K562 (cell line): ENCODE results near the gene AHCYL2. TPM values are rescaled to one million over a fixed set of nuclear protein-coding genes. Genes with fewer than 3 reads are reported as not detected.
A peak's percentile ranks its signal among the peaks of the same experiment; 100 is the strongest.

Experiments
- ATAC-seq: fragments of 200-7000 bp; cut with Tn5 transposase; 3 replicates; pipeline ENCODE4 v1.9.1; 2020; ENCODE audit warnings: moderate library complexity
- BruUV-seq: library from RNA; stranded (reverse); fragments of 400-500 nt; replicated peaks from 2 replicates; lab custom pipeline; 2021; lab: Mats Ljungman, UMichigan
- CTCF ChIA-PET: fragments of 300-600 bp; formaldehyde crosslinking; extraction: SDS; loops from one replicate; lab custom pipeline; 2021; ENCODE audit warnings: low intra/inter-chr PET ratio; lab: Yijun Ruan, JAX
- POLR2A ChIA-PET: fragments of 300-600, 350-650 bp; sonication (Branson Sonifier 250); formaldehyde crosslinking; extraction: SDS; loops from one replicate; lab custom pipeline; 2021; ENCODE audit warnings: antibody characterized with exemption, inconsistent platforms; lab: Yijun Ruan, JAX
- DNase-seq, 4 experiments: peaks; one replicate each; pipeline versions ENCODE4 v3.0.0 to v3.0.0-alpha.2; 2011 to 2018; ENCODE audit warnings: low spot score in 3 of 4, mixed read lengths in 3 of 4; ENCODE audit errors: extremely low read depth in 1 of 4
- FAIRE-seq: peaks from 2 replicates; lab custom pipeline; 2011; peaks lifted over from hg19 to GRCh38; lab: Jason Lieb, UNC
- H2AFZ ChIP-seq: 2 replicates; pipeline ENCODE4 v1.6.0; 2011; ENCODE audit warnings: low read depth, low read length, control low read depth, inconsistent platforms
- H3K27ac ChIP-seq: fragments of 200-600 bp; 3 replicates; pipeline ENCODE4 v1.8.0; 2011; ENCODE audit warnings: low read depth, mild to moderate bottlenecking, control low read depth, inconsistent platforms, low read length, moderate library complexity, mixed read lengths; ENCODE audit errors: extremely low read depth
- H3K27me3 ChIP-seq, 2 experiments: fragments of 300-600 bp in 1 of 2; 2 replicates in 1 of 2; 3 replicates in 1 of 2; pipeline versions ENCODE4 v1.6.0 to v1.8.0; 2011; ENCODE audit warnings: inconsistent platforms in 2 of 2, low read length in 2 of 2, mild to moderate bottlenecking in 1 of 2, mixed read lengths in 1 of 2, moderate library complexity in 1 of 2; ENCODE audit not compliant: control insufficient read depth in 2 of 2, insufficient read depth in 2 of 2
- H3K36me3 ChIP-seq: fragments of 300-600 bp; 3 replicates; pipeline ENCODE4 v1.8.0; 2011; ENCODE audit warnings: mild to moderate bottlenecking, low read length, inconsistent platforms; ENCODE audit not compliant: control insufficient read depth, insufficient read depth
- H3K4me1 ChIP-seq, 2 experiments: fragments of 200-600 bp in 1 of 2; replicated peaks in 1 of 2; 2 replicates in 1 of 2; 3 replicates in 1 of 2; pipeline versions ENCODE4 v1.5.1 to v1.8.0; 2011; ENCODE audit warnings: inconsistent platforms in 2 of 2, low read length in 2 of 2, mild to moderate bottlenecking in 1 of 2, mixed read lengths in 1 of 2, moderate library complexity in 1 of 2; ENCODE audit not compliant: control insufficient read depth in 2 of 2, insufficient read depth in 2 of 2
- H3K4me2 ChIP-seq: 2 replicates; pipeline ENCODE4 v1.6.1; 2011; ENCODE audit warnings: low read length, control low read depth, inconsistent platforms, mixed read lengths; ENCODE audit not compliant: insufficient read depth
- H3K4me3 ChIP-seq: fragments of 200-600 bp; sonication (generic), shearing (Covaris generic); 2 replicates; pipeline ENCODE4 v1.5.1; 2016; ENCODE audit warnings: control low read depth, inconsistent platforms
- H3K79me2 ChIP-seq: fragments of 200-600 bp; 3 replicates; pipeline ENCODE4 v1.8.0; 2011; ENCODE audit warnings: low read length, inconsistent platforms; ENCODE audit not compliant: control insufficient read depth, insufficient read depth
- H3K9ac ChIP-seq, 2 experiments: 2 replicates each; pipeline versions ENCODE4 v1.6.0 to v1.6.1; 2011; ENCODE audit warnings: low read depth in 2 of 2, low read length in 2 of 2, control low read depth in 1 of 2, inconsistent platforms in 1 of 2, mild to moderate bottlenecking in 1 of 2, mixed read lengths in 1 of 2; ENCODE audit not compliant: insufficient read depth in 1 of 2
- H3K9me1 ChIP-seq: one replicate; pipeline ENCODE4 v1.6.0; 2011; ENCODE audit warnings: inconsistent platforms, mild to moderate bottlenecking, low read length, moderate library complexity; ENCODE audit not compliant: control insufficient read depth, insufficient read depth
- H3K9me3 ChIP-seq: replicated peaks from 2 replicates; pipeline ENCODE4 v1.5.1; 2011; ENCODE audit warnings: low read depth, low read length, inconsistent platforms; ENCODE audit not compliant: control insufficient read depth, insufficient read depth
- H4K20me1 ChIP-seq: replicated peaks from 2 replicates; pipeline ENCODE4 v1.6.1; 2011; ENCODE audit warnings: low read length, inconsistent platforms, mixed read lengths; ENCODE audit not compliant: control insufficient read depth, insufficient read depth
- CSDE1 ChIP-seq, 2 experiments: fragments of 450-650 bp; IDR thresholded peaks; 2 replicates each; pipeline ENCODE4 v1.6.1; 2016; ENCODE audit warnings: mild to moderate bottlenecking in 1 of 2
- FOSL1 ChIP-seq: fragments of 200-800 bp; sonication (Bioruptor generic); conservative IDR thresholded peaks from 2 replicates; pipeline ENCODE4 v1.6.1; 2016; ENCODE audit warnings: missing genetic modification characterization, missing compliant biosample characterization
- REST ChIP-seq, 2 experiments: fragments of 450-650 bp; formaldehyde crosslinking in 1 of 2; IDR thresholded peaks; 2 replicates each; pipeline versions ENCODE4 v1.4.0 to v1.6.1; 2014 to 2020; ENCODE audit warnings: mild to moderate bottlenecking in 2 of 2, borderline replicate concordance in 1 of 2, low read depth in 1 of 2
- TEAD2 ChIP-seq: fragments of 450-650 bp; IDR thresholded peaks from 2 replicates; pipeline ENCODE4 v1.6.1; 2016; ENCODE audit warnings: missing genetic modification characterization, control low read depth, missing compliant biosample characterization
- ZNF277 ChIP-seq: fragments of 250-450 bp; sonication (Bioruptor Pico); IDR thresholded peaks from 2 replicates; pipeline ENCODE4 v1.8.0; 2022; ENCODE audit warnings: inconsistent platforms, mild to moderate bottlenecking, moderate library complexity, borderline replicate concordance
- WGBS: fragments of 100-300 bp; shearing (Covaris generic); methylation state at CpG from one replicate; pipeline ENCODE4 v1.1.6; 2016; ENCODE audit warnings: low coverage, mixed read lengths; ENCODE audit not compliant: insufficient coverage; ENCODE audit errors: missing lambda C conversion rate; 5-methylcytosine and 5-hydroxymethylcytosine counted together
- in situ Hi-C: fragments of 300-500 bp; cut with MboI; formaldehyde crosslinking; loops from 4 replicates; pipeline ENCODE4 v1.15.0; 2018; ENCODE audit warnings: inconsistent platforms, mixed read lengths
- intact Hi-C: fragments of 100-400 bp; cut with micrococcal nuclease; formaldehyde crosslinking; loops from 2 replicates; pipeline ENCODE4 v1.14.2; 2022
- polyA plus RNA-seq, 8 experiments: library from polyadenylated mRNA; depleted of rRNA in 4 of 8; stranded (reverse) in 5 of 8; unstranded in 3 of 8; fragments of >200 nt; fragmentation: Nextera tagmentation in 2 of 8; fragmentation: Illumina TruSeq in 1 of 8; extraction: Ambion mirVana in 2 of 8; extraction: Trizol in 1 of 8; gene quantifications; 2 replicates each; pipeline versions ENCODE4 v1.2.1 to v1.2.3, GENCODE V29; 2011 to 2014; ENCODE audit warnings: inconsistent platforms in 1 of 8, missing spikeins in 1 of 8
- total RNA-seq, 7 experiments: library from RNA; depleted of rRNA in 6 of 7; stranded (reverse); fragments of >200 nt in 6 of 7; fragmentation: Illumina TruSeq in 2 of 7; extraction: Trizol in 2 of 7; gene quantifications; 2 replicates each; pipeline versions ENCODE4 v1.2.1 to v1.2.3, GENCODE V29; 2011 to 2021; ENCODE audit warnings: low replicate concordance in 1 of 7
- TF ChIP-seq, protein P1 (sequence below): sonication (generic); formaldehyde crosslinking; IDR thresholded peaks from 2 replicates; pipeline ENCODE4 v1.8.1; 2023; ENCODE audit warnings: mild to moderate bottlenecking, missing genetic modification reagents
- TF ChIP-seq, protein P2 (sequence below): fragments of 450-650 bp; formaldehyde crosslinking; IDR thresholded peaks from 2 replicates; pipeline ENCODE4 v1.4.0; 2020; ENCODE audit warnings: mild to moderate bottlenecking, moderate library complexity

The AHCYL2 gene
- total and polyA plus RNA-seq, 9 of the 15 experiments (the other 6 are each of a cell fraction or from before 2014, with no cell fraction given): 0.93 to 10.5 (median 5.2) TPM

- Histone ChIP-seq H4K20me1 (no peaks in the 10 kb centered on the region), H3K27ac (no peak overlapping the region), H3K27me3 (no peaks in the 10 kb centered on the region), H3K9me1 (no peaks in the 10 kb centered on the region), H3K4me1 (peaks cover 0 to 5% of the 10 kb centered on the region in 2 experiments; a peak in 3 of 5 replicates), H3K9ac (no peak overlapping the region), H2AFZ (no peak overlapping the region), H3K36me3 (no peaks in the 10 kb centered on the region; the same call in 2 of the 3 replicates), H3K9me3 (no peaks in the 10 kb centered on the region), H3K79me2 (no peaks in the 10 kb centered on the region), H3K4me2 (no peak overlapping the region), H3K4me3 (no peak overlapping the region)
- DNase-seq: no peak
- POLR2A ChIA-PET: interaction anchor here (0.7 kb wide), 1 partner anchor 10 kb away, joined by 4 read pairs; no protein-coding TSS in a partner anchor
- no peak for TF ChIP-seq CSDE1 (IDR thresholded peaks at IDR 0.05)
- TF ChIP-seq FOSL1 (tag): 0 out of 2 replicates have a peak, but pooled peaks have one; percentile 27
- TF ChIP-seq, protein P1, sequence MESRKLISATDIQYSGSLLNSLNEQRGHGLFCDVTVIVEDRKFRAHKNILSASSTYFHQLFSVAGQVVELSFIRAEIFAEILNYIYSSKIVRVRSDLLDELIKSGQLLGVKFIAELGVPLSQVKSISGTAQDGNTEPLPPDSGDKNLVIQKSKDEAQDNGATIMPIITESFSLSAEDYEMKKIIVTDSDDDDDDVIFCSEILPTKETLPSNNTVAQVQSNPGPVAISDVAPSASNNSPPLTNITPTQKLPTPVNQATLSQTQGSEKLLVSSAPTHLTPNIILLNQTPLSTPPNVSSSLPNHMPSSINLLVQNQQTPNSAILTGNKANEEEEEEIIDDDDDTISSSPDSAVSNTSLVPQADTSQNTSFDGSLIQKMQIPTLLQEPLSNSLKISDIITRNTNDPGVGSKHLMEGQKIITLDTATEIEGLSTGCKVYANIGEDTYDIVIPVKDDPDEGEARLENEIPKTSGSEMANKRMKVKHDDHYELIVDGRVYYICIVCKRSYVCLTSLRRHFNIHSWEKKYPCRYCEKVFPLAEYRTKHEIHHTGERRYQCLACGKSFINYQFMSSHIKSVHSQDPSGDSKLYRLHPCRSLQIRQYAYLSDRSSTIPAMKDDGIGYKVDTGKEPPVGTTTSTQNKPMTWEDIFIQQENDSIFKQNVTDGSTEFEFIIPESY: peak; percentile 86
- no peak for TF ChIP-seq TEAD2
- TF ChIP-seq, protein P2, sequence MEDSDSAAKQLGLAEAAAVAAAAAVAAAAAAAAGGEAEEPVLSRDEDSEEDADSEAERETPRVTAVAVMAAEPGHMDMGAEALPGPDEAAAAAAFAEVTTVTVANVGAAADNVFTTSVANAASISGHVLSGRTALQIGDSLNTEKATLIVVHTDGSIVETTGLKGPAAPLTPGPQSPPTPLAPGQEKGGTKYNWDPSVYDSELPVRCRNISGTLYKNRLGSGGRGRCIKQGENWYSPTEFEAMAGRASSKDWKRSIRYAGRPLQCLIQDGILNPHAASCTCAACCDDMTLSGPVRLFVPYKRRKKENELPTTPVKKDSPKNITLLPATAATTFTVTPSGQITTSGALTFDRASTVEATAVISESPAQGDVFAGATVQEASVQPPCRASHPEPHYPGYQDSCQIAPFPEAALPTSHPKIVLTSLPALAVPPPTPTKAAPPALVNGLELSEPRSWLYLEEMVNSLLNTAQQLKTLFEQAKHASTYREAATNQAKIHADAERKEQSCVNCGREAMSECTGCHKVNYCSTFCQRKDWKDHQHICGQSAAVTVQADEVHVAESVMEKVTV (CRISPR knock-in tag): no peak
- TF ChIP-seq ZNF277 (CRISPR knock-in tag): no peak
- TF ChIP-seq REST (IDR thresholded peaks at IDR 0.05; ENCODE audit: borderline replicate concordance): no peak
- no peak for TF ChIP-seq REST (CRISPR knock-in tag; IDR thresholded peaks at IDR 0.05; ENCODE audit: low read depth)
- BruUV-seq: no TSS peak
- no peak for FAIRE-seq
- peak; percentile 23; the same call in 1 of the 3 replicates for ATAC-seq
- CTCF ChIA-PET: no interaction called here
- intact Hi-C loops (no loop called here), in situ Hi-C loops (no loop called here)
- 46% methylated on average over 4 of the region's 4 CpGs for WGBS
Measured at GRCh38 chr7:129394101-129394500, 169.3 kb downstream of the AHCYL2 start.
